Measurements from ENCODE around the gene ATP13A3.

DNA sequence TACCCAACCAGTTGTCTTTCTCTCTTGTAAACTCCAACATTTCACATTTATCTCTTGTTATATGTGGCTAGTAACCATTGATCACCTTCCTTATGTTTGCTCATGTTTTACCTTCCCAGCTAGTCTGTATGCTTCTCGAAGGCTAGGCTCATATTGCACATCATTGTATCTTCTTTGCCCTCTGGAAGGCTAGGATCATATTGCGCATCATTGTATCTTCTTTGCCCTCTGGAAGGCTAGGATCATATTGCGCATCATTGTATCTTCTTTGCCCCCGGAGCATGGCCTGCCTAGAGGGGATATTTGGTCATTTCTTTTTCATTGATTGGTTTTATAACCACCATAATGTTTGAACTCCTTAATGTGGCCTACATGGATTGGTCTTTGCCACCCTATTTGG lies 39.4 kb upstream of the ATP13A3 start:
- TF ChIP-seq, protein P1, sequence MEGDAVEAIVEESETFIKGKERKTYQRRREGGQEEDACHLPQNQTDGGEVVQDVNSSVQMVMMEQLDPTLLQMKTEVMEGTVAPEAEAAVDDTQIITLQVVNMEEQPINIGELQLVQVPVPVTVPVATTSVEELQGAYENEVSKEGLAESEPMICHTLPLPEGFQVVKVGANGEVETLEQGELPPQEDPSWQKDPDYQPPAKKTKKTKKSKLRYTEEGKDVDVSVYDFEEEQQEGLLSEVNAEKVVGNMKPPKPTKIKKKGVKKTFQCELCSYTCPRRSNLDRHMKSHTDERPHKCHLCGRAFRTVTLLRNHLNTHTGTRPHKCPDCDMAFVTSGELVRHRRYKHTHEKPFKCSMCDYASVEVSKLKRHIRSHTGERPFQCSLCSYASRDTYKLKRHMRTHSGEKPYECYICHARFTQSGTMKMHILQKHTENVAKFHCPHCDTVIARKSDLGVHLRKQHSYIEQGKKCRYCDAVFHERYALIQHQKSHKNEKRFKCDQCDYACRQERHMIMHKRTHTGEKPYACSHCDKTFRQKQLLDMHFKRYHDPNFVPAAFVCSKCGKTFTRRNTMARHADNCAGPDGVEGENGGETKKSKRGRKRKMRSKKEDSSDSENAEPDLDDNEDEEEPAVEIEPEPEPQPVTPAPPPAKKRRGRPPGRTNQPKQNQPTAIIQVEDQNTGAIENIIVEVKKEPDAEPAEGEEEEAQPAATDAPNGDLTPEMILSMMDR (conservative IDR thresholded peaks at IDR 0.05; ENCODE audit: low read length): no peak
- no peak for TF ChIP-seq EZH2phosphoT487 (IDR thresholded peaks at IDR 0.05; ENCODE audit: borderline replicate concordance, low read depth, low read length)
